ENCODE data around the gene TMEM38B.

GRCh38 chr9:105818903-105819302, 124.6 kb downstream of the TMEM38B start:
- TF ChIP-seq CTCF (IDR thresholded peaks at IDR 0.05) (no peak), POLR2A (IDR thresholded peaks at IDR 0.05) (no peak)
